G401 (cell line): ENCODE measurements around the gene URGCP. TPM values are rescaled to one million over a fixed set of nuclear protein-coding genes. Genes with fewer than 3 reads are reported as not detected.
A peak's percentile ranks its signal among the peaks of the same experiment; 100 is the strongest.

Experiments
- DNase-seq: peaks from one replicate; pipeline ENCODE4 v3.0.0-alpha.2; 2015; ENCODE audit warnings: low spot score
- in situ Hi-C: cut with HindIII; loops from 2 replicates; pipeline ENCODE4 v1.10.0; 2016; ENCODE audit warnings: low sequenced_read_pairs, mixed read lengths
- total RNA-seq: library from RNA; depleted of rRNA; stranded (reverse); fragments of >200 nt; shearing (Covaris generic); gene quantifications from 2 replicates; pipeline ENCODE4 v1.2.3, GENCODE V29; 2014

The URGCP gene
- total RNA-seq, 1 experiment from 2014 or later = 39.4 TPM

DNA sequence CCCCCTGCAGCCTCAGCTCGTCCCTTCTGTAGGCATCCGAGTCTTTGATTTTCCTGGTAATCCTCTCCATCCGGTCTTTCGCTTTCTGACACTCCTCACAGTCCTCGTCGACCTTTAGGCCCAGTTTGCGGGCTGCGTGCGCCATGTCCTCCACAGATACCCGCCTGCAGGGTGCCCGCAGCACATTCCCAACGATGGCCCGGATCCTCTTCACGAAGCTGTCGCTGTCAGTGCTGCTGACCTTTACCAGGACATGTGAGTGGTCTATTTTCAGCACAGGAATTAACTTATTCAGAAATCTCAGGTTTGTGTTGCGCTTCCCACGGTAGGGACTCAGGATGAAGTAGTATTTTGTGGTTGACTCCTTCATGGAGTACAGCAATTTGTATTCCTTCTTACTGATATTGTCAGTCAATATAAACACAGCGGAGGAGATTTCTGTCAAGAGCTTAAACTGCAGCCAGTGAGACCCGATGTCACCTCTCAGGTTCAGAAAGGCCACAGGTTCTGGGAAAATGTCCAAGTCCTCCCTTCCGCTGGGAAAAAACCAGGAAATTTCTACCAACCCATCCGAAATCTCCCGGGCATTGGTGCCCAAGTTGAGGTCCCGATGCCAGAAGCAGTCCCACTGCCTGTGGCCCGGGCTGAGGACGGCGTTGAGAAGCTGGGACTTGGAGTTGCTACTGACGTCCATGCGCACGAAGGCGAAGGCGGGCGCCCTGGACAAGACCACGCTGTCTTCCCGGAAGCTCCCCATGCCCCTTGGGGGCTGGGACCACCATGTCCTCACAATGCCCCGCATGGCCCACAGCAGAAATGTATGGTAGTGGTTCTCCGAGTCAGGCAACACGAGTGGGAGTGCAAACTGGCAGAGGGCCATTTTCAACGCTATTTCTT is 28.2 kb downstream of the URGCP start:
- no peak for DNase-seq
- in situ Hi-C loops = no loop called here

DNA sequence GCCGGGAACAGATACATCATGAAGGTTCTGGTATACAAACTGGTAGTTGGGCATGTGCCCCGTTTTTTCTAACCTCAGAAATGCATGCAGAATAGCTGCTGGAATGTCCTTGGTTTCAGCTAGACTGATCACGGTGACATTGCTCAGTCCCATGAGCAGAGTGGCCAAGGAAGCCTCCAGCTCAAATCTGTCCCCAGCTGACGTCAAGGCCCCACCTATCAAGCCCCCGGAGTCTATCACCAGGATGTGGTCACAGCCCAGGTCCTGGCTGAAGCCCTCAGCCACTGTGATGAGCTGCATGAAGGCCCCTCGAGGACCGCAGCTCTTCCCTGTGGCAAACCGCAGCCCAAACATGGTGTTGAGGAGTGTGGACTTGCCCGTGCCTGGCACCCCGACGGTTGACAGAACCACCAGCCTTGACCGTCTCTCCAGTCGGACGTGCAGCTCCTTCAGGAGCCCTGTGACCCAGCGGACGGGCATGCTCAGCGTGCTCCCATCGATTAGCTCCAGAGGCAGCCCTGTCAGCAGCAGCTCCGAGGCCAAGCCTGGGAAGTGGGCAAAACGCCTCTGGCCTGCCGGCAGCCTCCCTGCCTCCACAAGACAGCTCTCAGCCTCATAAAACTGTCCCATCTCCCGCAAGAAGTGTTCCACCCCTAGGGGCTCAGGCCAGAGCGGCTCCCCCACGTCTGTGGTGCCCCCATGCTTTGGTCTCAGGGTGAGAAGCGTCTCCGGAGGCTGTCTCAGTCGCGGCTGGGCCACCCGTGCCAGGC is 29.2 kb downstream of the URGCP start:
- DNase-seq = no peak
- in situ Hi-C loops = no loop called here

DNA sequence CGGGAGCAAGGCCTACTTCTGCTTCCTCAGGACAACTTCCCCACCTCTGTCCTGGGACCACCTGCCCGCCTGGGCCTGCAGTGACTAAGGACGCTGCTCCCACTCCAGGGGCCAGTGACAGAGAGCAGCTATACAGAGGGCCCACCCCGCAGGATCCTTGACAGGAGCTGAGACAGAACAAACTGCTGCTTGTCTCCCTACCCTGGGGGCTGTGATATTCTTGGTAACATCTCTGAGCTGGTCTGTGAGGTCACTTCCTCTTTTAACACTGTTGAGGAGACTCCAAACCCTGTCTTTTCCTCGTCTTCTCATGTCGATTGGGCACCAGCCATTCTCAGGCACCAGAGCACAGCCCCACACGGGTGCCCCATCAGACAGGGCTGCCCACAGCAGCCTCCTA is 30.2 kb downstream of the URGCP start:
- no peak for DNase-seq
- in situ Hi-C loops = no loop called here

DNA sequence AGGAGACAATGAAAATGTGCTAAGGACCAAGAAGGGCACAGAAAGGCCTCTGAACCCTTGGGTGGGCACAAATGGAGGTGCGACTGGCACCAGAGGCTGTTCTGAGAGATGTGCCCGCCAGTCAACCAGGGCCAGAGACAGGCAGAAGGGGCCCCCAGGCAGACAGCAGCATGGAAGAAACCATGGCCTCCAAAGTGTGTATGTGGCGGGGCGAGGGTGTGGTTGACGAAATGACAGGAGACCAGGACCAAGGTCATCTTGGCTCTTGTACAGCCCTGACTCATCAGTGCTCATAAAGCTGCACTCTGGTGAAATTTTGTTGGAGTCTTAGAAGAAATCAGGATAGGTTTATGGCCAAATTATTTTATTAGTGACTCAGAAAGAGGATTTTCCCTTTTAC is 33.1 kb downstream of the URGCP start:
- in situ Hi-C loops = no loop called here

DNA sequence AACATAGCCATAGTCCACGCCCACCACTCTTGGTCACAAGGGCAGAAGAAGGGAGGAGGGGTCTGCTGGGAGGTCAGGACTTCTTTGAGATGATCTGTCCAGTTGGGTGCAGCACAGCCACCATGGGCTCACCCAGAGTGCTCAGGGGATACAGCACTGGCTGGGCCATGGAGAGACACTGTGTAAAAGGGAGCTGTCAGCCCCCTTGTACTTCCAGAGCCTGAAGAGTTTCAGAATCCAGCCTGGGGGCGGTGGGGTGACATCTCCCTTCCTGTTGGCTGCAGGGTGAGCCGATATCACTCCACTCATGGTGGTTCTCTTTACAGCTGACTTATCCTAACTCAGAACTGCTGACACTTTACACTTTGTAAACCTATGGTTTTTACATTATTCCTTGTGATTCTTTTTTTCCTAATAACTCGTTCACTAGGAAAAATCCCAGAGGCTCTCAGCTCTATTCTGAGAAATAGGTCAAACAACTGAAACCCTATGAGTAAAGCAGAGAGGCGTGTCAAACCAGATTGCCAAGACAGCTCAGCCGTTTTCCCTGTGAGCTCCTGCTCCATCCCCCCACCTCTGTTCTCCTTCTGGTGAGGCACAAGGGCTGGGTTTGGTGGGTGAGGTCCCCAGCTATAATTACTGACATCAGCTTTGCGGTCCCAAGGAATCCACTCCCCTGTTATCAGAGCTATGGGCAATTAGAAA is 33.8 kb downstream of the URGCP start:
- in situ Hi-C loops = no loop called here
- DNase-seq = peak; percentile 57

More for the DNA sequence above, 33.1 kb downstream of the URGCP start:
- no peak for DNase-seq

DNA sequence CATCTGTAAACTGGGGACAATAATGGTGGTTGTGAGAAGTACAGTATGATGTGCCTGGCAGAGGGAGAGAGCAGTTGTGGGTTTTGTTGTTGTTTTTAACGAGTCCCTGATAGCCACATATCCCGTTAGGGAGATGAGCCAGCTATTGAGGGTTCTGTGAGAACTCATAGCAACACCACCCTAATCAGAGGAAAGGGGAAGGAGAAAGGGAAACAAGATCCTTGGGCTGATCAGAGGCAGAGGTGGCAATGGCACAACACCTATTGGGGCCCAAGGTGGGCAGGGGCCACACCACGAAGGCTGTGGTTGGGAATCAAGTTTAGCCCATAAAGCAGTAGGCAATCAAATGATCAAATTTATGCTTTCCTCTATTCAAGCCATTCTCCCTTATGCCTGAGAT is 35.3 kb downstream of the URGCP start:
- DNase-seq = no peak
- in situ Hi-C loops = no loop called here

DNA sequence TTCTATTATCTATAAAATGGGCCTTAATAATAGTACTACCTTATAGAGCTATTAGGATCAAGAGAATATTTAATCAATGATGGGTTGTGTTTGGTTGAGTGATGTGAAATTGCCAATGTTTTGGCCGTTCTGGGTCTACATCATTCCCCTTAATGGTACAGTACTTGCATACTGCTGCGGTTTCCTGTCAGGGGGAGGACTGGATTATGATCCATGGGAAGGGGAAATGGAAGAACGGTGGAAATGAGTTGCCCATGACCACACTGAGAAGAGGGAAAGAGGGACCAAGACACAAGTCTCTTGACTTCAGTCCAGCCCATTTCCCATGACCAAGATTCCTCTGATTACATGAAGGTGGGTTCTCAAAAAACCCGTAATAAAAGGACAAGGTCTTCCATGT is 36.1 kb downstream of the URGCP start:
- no peak for DNase-seq
- in situ Hi-C loops = no loop called here

DNA sequence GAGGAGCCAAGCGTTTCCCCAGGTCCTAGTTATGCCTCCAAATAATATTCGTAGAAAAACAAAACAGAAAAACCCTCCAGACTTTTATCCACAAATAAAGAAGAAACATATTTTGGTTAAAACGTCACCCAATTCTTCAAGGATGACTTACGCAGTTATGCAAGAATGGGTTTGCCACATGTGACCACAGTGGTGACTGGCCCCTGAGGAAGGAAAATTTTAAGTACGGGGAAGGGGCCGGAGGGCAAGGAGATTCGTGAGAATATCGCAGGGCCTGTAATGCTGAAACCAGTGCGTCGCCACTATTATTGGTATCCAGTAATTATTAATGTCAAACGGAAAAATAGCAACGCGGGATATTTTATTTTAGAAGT is 36.5 kb downstream of the URGCP start:
- in situ Hi-C loops = no loop called here
- DNase-seq = no peak

DNA sequence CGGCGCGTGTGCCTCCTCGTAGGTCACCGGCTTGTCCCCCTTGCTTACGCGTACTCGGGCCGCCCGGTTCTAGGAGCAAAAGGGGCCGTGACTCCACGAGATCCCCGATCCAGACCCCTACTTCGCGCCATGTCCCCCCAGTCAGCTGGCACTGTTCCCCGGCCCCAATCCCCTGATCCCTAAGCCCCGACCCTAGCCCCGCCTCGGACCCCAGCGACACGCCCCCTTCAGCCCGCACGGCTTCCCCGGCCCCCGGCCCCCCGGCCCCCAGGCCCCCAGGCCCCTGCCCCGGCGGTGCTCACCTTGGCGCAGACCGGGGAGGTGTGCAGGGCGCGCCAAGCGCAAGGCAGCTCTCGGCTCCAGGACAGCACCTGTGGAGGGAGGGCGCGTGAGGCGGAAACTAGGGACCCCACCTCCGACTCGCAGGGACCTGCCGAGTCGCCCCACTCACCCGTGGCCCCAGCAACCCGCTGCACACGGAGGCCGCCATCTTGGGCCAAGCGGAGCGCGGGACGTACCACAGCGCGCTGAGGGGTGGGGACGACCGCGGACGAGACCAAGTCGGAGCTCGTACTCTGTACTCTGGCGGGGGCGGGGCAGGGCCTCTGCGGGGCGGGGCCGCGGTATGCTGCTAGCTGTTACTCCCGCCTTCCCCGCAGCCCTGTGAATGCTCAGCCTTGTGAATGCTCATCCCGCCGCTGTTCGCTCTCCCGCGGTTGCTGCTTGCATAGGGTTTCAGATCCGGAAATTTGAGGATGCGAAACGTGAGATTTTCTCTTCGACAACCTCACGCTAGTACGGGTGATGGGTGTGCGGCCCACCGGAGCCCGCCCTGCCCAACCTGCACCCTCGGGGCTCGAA is 37.2 kb downstream of the URGCP start, which contains the start of gene MRPS24:
TSS of gene MRPS24 (minus strand) at position 512 of the 861 bp plus-strand sequence. CDS start at position 490, 22 bp downstream.
- peak; percentile 96 for DNase-seq
- in situ Hi-C loops = no loop called here

DNA sequence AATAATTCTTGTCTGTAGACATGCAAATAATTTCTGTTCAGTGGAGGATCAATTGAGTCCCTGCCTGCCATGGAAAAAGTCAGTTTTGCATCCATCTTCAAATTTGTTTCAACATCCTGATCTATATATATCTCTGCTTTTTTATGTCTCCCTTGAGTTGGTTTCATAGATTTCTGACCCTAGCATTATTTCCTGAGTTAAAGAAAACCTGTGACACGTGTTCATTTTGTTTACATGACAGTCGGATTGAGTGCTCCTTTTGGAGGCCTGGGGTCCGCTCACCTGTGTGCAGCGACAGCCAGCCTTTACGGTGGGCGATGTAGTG is 37.8 kb downstream of the URGCP start:
- DNase-seq = peak; percentile 16
- in situ Hi-C loops = no loop called here

DNA sequence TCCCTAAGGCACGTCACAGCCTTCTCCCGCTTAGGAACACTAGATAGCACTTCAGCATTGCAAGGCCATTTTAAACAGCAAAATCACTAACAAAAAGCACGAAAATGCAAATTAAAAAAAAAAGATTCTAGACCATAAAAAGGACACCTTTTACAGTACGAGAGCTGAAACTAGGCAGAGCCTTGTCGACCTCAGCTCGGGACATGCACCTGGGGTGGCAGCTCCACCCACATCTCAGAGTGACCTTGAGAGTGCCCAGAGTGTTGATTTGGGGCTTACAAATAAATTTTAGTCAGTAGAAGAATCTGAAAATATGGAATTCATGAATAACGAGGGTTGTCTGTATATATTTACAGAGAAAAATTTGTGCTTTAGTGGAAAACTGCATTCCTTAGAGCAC is 38.2 kb downstream of the URGCP start:
- in situ Hi-C loops = no loop called here

DNA sequence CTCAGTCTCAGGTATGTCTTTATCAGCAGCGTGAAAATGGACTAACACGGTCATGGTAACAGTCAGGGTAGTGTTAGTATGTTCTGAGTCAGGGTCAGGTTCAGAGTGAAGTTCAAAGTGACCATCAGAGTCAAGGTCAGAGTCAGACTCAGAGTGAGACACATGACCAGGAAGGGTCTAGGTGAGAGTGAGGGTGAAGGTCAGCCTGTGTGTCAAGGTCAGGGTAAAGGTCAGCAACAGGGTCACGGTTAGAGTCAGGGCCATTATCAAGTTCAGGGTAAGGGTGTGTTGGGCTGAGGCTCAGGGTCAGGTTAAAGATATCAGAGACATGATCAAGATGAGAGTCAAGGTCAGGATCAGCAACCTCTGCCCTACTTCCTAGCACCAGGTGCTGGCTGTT is 41.1 kb downstream of the URGCP start:
- in situ Hi-C loops = no loop called here
- DNase-seq = no peak

More for the DNA sequence above, 38.2 kb downstream of the URGCP start:
- no peak for DNase-seq

DNA sequence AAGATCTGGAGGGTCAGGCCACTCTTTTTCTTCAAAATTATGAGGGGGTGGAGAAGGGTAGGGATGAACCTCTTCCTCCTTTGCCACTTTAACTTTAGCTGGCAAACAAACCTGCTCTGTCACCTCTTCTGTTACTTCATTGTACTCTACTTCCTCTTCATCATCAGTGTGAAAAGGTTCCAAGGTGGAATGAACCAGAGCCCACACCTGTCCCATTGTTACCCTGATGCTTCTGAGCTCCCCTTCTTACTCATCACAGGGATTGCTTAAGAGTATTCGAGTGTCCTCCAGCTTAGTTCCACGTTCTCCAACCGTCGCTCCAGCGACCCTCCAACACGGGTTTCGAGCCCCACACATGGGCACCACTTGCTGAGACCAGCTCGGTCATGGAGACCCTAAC is 42.3 kb downstream of the URGCP start:
- DNase-seq = no peak
- in situ Hi-C loops = no loop called here

DNA sequence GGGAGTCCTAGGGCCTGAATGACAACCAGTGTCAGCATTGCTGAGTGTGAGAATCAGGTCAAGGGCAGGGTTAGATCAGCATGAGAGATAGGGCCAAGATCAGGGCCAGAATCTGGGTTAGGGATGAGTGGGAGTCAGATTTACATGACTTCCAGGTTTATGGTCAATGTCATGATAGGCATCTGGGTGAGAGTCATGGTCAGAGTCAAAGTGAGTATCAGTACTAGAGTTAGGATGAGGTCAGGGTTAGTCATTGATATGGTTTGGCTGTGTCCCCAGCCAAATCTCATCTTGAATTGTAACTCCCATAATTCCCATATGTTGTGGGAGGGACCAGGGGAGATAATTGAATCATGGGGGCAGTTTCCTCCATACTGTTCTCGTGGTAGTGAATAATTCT is 49.4 kb downstream of the URGCP start:
- no peak for DNase-seq
- in situ Hi-C loops = no loop called here

DNA sequence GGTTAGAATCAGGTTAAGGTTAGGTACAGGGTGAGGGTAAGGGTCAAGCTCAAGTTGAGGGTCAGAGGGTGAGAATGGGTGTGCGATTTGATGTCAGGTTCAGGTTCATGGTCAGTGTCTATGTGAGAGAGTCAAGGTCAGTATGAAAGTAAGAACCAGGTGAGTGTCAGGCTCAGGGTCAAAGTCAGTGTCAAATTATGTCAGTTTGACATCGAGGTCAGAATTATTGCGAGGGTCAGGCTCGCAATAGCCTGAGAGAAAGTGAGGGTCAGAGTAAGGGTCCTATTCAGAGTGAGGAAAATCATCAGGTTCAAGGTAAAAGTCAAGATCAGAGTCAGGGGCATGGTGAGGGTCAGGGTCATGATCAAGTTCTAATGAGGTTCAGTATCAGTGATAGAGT is 50.1 kb downstream of the URGCP start:
- DNase-seq = no peak
- in situ Hi-C loops = no loop called here

DNA sequence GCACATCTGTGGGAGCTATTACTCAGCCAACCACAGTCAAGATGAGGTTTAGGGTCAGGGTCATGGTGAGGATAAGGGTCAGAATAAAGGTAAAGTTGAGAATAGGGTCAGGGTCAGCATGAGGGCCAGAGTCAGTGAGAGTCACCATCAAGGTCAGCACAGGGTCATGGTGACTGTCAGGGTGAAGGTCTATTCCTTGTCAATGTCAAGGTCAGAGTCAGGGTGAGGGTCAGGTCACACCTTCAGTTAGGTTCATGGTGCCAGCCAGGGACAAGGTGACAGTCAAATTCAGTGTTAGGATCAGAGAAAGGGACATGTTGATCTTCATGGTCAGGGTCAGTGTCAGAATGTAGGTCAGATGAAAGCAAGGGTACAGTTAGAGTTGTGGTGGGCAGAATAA is 51.2 kb downstream of the URGCP start:
- DNase-seq = no peak
- in situ Hi-C loops = no loop called here

DNA sequence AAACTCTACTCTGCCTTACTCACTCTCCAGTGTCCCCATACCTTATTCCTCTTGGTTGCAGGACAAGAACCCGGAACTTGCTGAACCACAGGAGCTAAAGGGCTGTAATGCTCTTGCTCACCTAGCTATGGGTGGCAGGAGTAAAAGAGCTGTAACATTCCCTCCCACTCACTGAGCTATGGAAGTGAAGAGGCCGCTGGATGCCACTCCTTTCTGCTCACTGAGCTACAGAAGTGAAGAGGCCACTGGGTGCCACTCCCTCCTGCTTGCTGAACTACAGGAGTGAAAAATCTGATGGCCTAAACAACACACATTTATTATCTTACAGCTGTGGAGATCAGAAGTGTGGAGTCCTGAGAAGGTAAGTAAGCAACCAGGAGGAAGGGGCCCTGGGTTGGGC is 54.6 kb downstream of the URGCP start:
- DNase-seq = no peak
- in situ Hi-C loops = no loop called here

DNA sequence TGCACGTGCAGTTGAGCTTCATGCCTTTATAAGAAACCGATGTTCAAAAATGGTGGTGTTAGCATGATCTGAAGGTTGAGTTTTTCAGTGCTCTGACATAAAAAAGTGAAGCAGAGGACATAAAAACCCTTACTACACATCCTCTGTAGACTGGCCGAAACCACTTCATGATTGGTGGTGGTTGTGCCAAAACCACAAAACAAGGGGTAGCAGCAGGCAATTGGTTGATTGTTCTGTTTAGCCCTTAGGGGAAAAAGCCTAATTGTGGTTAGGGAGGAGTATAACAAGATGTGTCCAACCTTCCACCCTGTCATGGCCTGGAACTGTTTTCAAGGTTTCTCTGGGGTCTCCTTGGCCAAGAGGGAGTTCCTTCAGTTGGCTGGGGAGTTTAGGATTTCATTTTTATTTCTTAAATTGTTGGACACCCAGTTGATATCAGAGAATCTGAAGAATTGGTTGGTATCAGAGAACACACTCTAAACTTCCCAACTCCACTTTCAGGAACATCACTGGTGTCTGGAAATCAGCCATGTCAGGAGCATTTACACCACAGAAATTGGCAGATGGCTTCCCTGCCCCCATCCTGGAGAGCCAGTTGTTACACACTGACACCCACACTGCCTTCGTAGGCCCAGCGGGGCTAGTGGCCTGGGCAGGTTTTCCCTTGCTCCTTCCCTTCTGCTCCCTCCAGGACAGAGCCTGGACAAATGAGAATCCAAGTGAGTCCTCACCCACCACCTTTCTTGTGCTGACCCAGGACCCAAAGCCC is 55.9 kb downstream of the URGCP start:
- DNase-seq = no peak
- in situ Hi-C loops = no loop called here
